Measurements from ENCODE around the gene ITIH5. TPM values are rescaled to one million over a fixed set of nuclear protein-coding genes. Genes with fewer than 3 reads are reported as not detected.
"Not testable (repeated sequence)": the region's sequence is repeated elsewhere in the genome, so short reads cannot be mapped to it uniquely, and the experiment has no call there.

The ITIH5 gene
- total and polyA plus RNA-seq, 7 experiments from 2014 or later: not detected

- Mint-ChIP-seq H3K9me3 (peaks cover 0 to 2% (median 0%) of the 10 kb centered on the region in 11 donors), H3K4me3 (no peak overlapping the region), H3K27ac (no peak overlapping the region), H3K27me3 (peaks cover 24 to 51% (median 44%) of the 10 kb centered on the region in 5 donors), H3K4me1 (no peaks in the 10 kb centered on the region), H3K36me3 (peaks cover 0 to 4% (median 0%) of the 10 kb centered on the region in 5 donors)
- no peak overlapping the region for H3K27ac ChIP-seq (ENCODE audit: low read depth, low read length)
- H3K4me1 ChIP-seq (ENCODE audit: control insufficient read depth in 2 of 2, insufficient read depth in 2 of 2, low read length in 2 of 2): no peaks in the 10 kb centered on the region
- H3K9me3 ChIP-seq (ENCODE audit: control insufficient read depth in 2 of 3, low read length in 3 of 3): no peaks in the 10 kb centered on the region
- no peak overlapping the region for H3K4me3 ChIP-seq (ENCODE audit: low read length)
- POLR2A ChIA-PET: no interaction called here
- CTCF ChIA-PET: interaction anchor here (1.3 kb wide), 1 partner anchor 14 kb away, joined by 6 read pairs; no protein-coding TSS in a partner anchor
- DNase-seq (no peak), ATAC-seq (no peak)
- H3K36me3 ChIP-seq (ENCODE audit: control insufficient read depth in 2 of 3, insufficient read depth in 3 of 3, low read length in 3 of 3): no peaks in the 10 kb centered on the region
- H3K27me3 ChIP-seq (ENCODE audit: control insufficient read depth in 2 of 2, insufficient read depth in 2 of 2, low read length in 2 of 2): no peaks in the 10 kb centered on the region
- intact Hi-C loops (cut with micrococcal nuclease): no loop called here
Measured at GRCh38 chr10:7701158-7701742, 34.5 kb upstream of the ITIH5 start.

- CTCF ChIA-PET: interaction anchor here (1.3 kb wide), 1 partner anchor 14 kb away, joined by 6 read pairs; no protein-coding TSS in a partner anchor
- peaks cover 21 to 48% (median 40%) of the 10 kb centered on the region in 5 donors for H3K27me3 Mint-ChIP-seq
- no peaks in the 10 kb centered on the region for H3K4me1 Mint-ChIP-seq
- peaks cover 0 to 2% (median 0%) of the 10 kb centered on the region in 11 donors for H3K9me3 Mint-ChIP-seq
- Histone ChIP-seq H3K27me3 (ENCODE audit: control insufficient read depth in 2 of 2, insufficient read depth in 2 of 2, low read length in 2 of 2) (no peaks in the 10 kb centered on the region), H3K4me3 (ENCODE audit: low read length) (no peak overlapping the region), H3K27ac (ENCODE audit: low read depth, low read length) (no peak overlapping the region), H3K36me3 (ENCODE audit: control insufficient read depth in 2 of 3, insufficient read depth in 3 of 3, low read length in 3 of 3) (no peaks in the 10 kb centered on the region), H3K9me3 (ENCODE audit: control insufficient read depth in 2 of 3, low read length in 3 of 3) (no peaks in the 10 kb centered on the region), H3K4me1 (ENCODE audit: control insufficient read depth in 2 of 2, insufficient read depth in 2 of 2, low read length in 2 of 2) (no peaks in the 10 kb centered on the region)
- peaks cover 0 to 4% (median 0%) of the 10 kb centered on the region in 5 donors for H3K36me3 Mint-ChIP-seq
- intact Hi-C loops (cut with micrococcal nuclease): no loop called here
- H3K27ac Mint-ChIP-seq: no peak overlapping the region
- ATAC-seq: no peak
- H3K4me3 Mint-ChIP-seq: no peak overlapping the region
- POLR2A ChIA-PET: no interaction called here
- no peak for DNase-seq
Measured at GRCh38 chr10:7700577-7701125, 33.9 kb upstream of the ITIH5 start.

GRCh38 chr10:7697426-7697825, 30.7 kb upstream of the ITIH5 start:
- Mint-ChIP-seq H3K9me3 (peaks cover 4 to 21% (median 14%) of the 10 kb centered on the region in 11 donors), H3K4me3 (no peak overlapping the region), H3K27me3 (peaks cover 3 to 29% (median 20%) of the 10 kb centered on the region in 5 donors), H3K27ac (no peak overlapping the region), H3K36me3 (peaks cover 0 to 12% (median 10%) of the 10 kb centered on the region in 5 donors), H3K4me1 (no peaks in the 10 kb centered on the region)
- ATAC-seq (no peak), DNase-seq (no peak)
- intact Hi-C loops (cut with micrococcal nuclease): no loop called here
- CTCF ChIA-PET: no interaction called here
- POLR2A ChIA-PET: no interaction called here
- Histone ChIP-seq H3K4me3 (ENCODE audit: low read length) (no peak overlapping the region), H3K27me3 (ENCODE audit: control insufficient read depth in 2 of 2, insufficient read depth in 2 of 2, low read length in 2 of 2) (no peaks in the 10 kb centered on the region), H3K4me1 (ENCODE audit: control insufficient read depth in 2 of 2, insufficient read depth in 2 of 2, low read length in 2 of 2) (no peaks in the 10 kb centered on the region), H3K27ac (ENCODE audit: low read depth, low read length) (no peak overlapping the region), H3K36me3 (ENCODE audit: control insufficient read depth in 2 of 3, insufficient read depth in 3 of 3, low read length in 3 of 3) (no peaks in the 10 kb centered on the region), H3K9me3 (ENCODE audit: control insufficient read depth in 2 of 3, low read length in 3 of 3) (peaks cover 0 to 2% (median 0%) of the 10 kb centered on the region in 3 experiments)

- Histone ChIP-seq H3K4me3 (ENCODE audit: low read length) (no peak overlapping the region), H3K27me3 (ENCODE audit: control insufficient read depth in 2 of 2, insufficient read depth in 2 of 2, low read length in 2 of 2) (no peaks in the 10 kb centered on the region), H3K27ac (ENCODE audit: low read depth, low read length) (no peak overlapping the region), H3K9me3 (ENCODE audit: control insufficient read depth in 2 of 3, low read length in 3 of 3) (peaks cover 0 to 11% (median 0%) of the 10 kb centered on the region in 3 experiments), H3K36me3 (ENCODE audit: control insufficient read depth in 2 of 3, insufficient read depth in 3 of 3, low read length in 3 of 3) (no peaks in the 10 kb centered on the region), H3K4me1 (ENCODE audit: control insufficient read depth in 2 of 2, insufficient read depth in 2 of 2, low read length in 2 of 2) (no peaks in the 10 kb centered on the region)
- peaks cover 0 to 24% (median 15%) of the 10 kb centered on the region in 5 donors for H3K27me3 Mint-ChIP-seq
- DNase-seq (no peak), ATAC-seq (no peak)
- H3K9me3 Mint-ChIP-seq: peaks cover 6 to 30% (median 16%) of the 10 kb centered on the region in 11 donors
- peaks cover 0 to 1% (median 0%) of the 10 kb centered on the region in 7 donors for H3K4me1 Mint-ChIP-seq
- CTCF ChIA-PET: no interaction called here
- no peak overlapping the region for H3K27ac Mint-ChIP-seq
- H3K36me3 Mint-ChIP-seq: peaks cover 0 to 12% (median 10%) of the 10 kb centered on the region in 5 donors
- H3K4me3 Mint-ChIP-seq: no peak overlapping the region
- POLR2A ChIA-PET: no interaction called here
- intact Hi-C loops (cut with micrococcal nuclease): no loop called here
Measured at GRCh38 chr10:7696545-7696944, 29.8 kb upstream of the ITIH5 start.

- peaks cover 0 to 25% (median 11%) of the 10 kb centered on the region in 5 donors for H3K36me3 Mint-ChIP-seq
- H3K4me3 ChIP-seq (ENCODE audit: low read length); H3K4me3 Mint-ChIP-seq; H3K4me1 Mint-ChIP-seq; H3K27ac ChIP-seq (ENCODE audit: low read depth, low read length); H3K27me3 Mint-ChIP-seq; H3K27me3 ChIP-seq (ENCODE audit: control insufficient read depth in 2 of 2, insufficient read depth in 2 of 2, low read length in 2 of 2); intact Hi-C loops (cut with micrococcal nuclease); POLR2A ChIA-PET; ATAC-seq; CTCF ChIA-PET; H3K4me1 ChIP-seq (ENCODE audit: control insufficient read depth in 2 of 2, insufficient read depth in 2 of 2, low read length in 2 of 2); H3K36me3 ChIP-seq (ENCODE audit: control insufficient read depth in 2 of 3, insufficient read depth in 3 of 3, low read length in 3 of 3); DNase-seq: not testable (repeated sequence)
- H3K9me3 ChIP-seq (ENCODE audit: control insufficient read depth in 2 of 3, low read length in 3 of 3): peaks cover 0 to 17% (median 0%) of the 10 kb centered on the region in 3 experiments
- H3K27ac Mint-ChIP-seq: peak overlapping the region in 1 of 9 donors; percentile 6
- peaks cover 6 to 50% (median 25%) of the 10 kb centered on the region in 11 donors for H3K9me3 Mint-ChIP-seq
Measured at GRCh38 chr10:7693194-7693593, 26.4 kb upstream of the ITIH5 start.

GRCh38 chr10:7692368-7692767, 25.6 kb upstream of the ITIH5 start:
- ATAC-seq; H3K27me3 Mint-ChIP-seq; H3K36me3 ChIP-seq (ENCODE audit: control insufficient read depth in 2 of 3, insufficient read depth in 3 of 3, low read length in 3 of 3); H3K27ac ChIP-seq (ENCODE audit: low read depth, low read length); H3K4me1 ChIP-seq (ENCODE audit: control insufficient read depth in 2 of 2, insufficient read depth in 2 of 2, low read length in 2 of 2); DNase-seq; H3K4me1 Mint-ChIP-seq; POLR2A ChIA-PET; H3K4me3 ChIP-seq (ENCODE audit: low read length); H3K4me3 Mint-ChIP-seq; H3K27me3 ChIP-seq (ENCODE audit: control insufficient read depth in 2 of 2, insufficient read depth in 2 of 2, low read length in 2 of 2); intact Hi-C loops (cut with micrococcal nuclease); H3K27ac Mint-ChIP-seq; CTCF ChIA-PET: not testable (repeated sequence)
- Mint-ChIP-seq H3K9me3 (peaks cover 6 to 50% (median 25%) of the 10 kb centered on the region in 11 donors), H3K36me3 (peaks cover 0 to 25% (median 11%) of the 10 kb centered on the region in 5 donors)
- peaks cover 0 to 17% (median 0%) of the 10 kb centered on the region in 3 experiments for H3K9me3 ChIP-seq (ENCODE audit: control insufficient read depth in 2 of 3, low read length in 3 of 3)

Data from naive thymus-derived CD4-positive, alpha-beta T cell (primary cell).